Measurements from ENCODE around the gene GPN2. TPM values are rescaled to one million over a fixed set of nuclear protein-coding genes. Genes with fewer than 3 reads are reported as not detected.
A peak's percentile ranks its signal among the peaks of the same experiment; 100 is the strongest.
"Not testable (repeated sequence)": the region's sequence is repeated elsewhere in the genome, so short reads cannot be mapped to it uniquely, and the experiment has no call there.

The GPN2 gene
- total RNA-seq, 1 experiment from 2014 or later: 30.6 TPM

DNA sequence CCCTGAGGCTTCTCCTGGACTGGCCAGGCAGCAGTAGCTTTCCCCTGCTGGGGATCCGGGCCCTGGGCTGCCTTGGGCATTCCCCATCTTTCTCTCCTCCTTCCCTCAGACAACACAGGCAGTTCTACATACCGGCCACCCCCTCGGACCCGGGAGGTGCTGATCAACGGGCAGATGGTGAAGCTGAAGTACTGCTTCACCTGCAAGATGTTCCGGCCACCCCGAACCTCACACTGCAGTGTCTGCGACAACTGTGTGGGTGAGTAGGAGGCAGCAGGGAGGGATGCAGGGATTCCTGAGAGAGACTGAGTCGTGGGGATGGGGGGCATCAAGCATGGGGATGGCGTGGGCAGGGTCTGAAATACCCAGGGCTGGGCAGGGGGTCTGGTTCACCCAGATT lies 41.6 kb downstream of the GPN2 start:
- CTCF ChIA-PET: interaction anchor here (1.2 to 3.5 kb wide), 4 partner anchors 12 to 171 kb away, joined by 5 to 18 read pairs (median 8); no protein-coding TSS in a partner anchor
- POLR2A ChIA-PET (ENCODE audit: unreplicated experiment): interaction anchor here (0.6 to 2.7 kb wide), 4 partner anchors 16 to 164 kb away, joined by 5 to 42 read pairs (median 7); partner anchors contain the start of gene TENT5B
- no peaks in the 10 kb centered on the region; the same call in 1 of the 2 replicates for H3K79me2 ChIP-seq (ENCODE audit: low read depth)
- no peaks in the 10 kb centered on the region for H3K27me3 ChIP-seq (ENCODE audit: insufficient read depth, low read depth)
- peak overlapping the region; percentile 100 for H3K27ac ChIP-seq
- H3K9me2 ChIP-seq (ENCODE audit: insufficient read depth): no peaks in the 10 kb centered on the region
- no TSS peak for BruUV-seq (replicated peaks)
- no peak for DNase-seq
- peaks cover 45% of the 10 kb centered on the region for H3K4me1 ChIP-seq (replicated peaks; ENCODE audit: insufficient read depth)
- no peak overlapping the region for H2AFZ ChIP-seq
- 0 out of 2 replicates have a peak, but pooled peaks cover 4% of the 10 kb centered on the region for H3K36me3 ChIP-seq (ENCODE audit: low read depth)
- H3K9me3 ChIP-seq (ENCODE audit: insufficient read depth, low read depth): no peaks in the 10 kb centered on the region
- peak overlapping the region; percentile 63 for H3K4me2 ChIP-seq
- peaks cover 53% of the 10 kb centered on the region for H3F3A ChIP-seq (ENCODE audit: insufficient read depth, low read depth)
- intact Hi-C loops (cut with micrococcal nuclease; ENCODE audit: unreplicated experiment): loop anchor here (2.0 to 5.0 kb wide), 2 partner anchors 36 to 48 kb away; no protein-coding TSS in a partner anchor
- peak overlapping the region; percentile 0; the same call in 1 of the 2 replicates for H3K4me3 ChIP-seq
- TF ChIP-seq, protein P1, sequence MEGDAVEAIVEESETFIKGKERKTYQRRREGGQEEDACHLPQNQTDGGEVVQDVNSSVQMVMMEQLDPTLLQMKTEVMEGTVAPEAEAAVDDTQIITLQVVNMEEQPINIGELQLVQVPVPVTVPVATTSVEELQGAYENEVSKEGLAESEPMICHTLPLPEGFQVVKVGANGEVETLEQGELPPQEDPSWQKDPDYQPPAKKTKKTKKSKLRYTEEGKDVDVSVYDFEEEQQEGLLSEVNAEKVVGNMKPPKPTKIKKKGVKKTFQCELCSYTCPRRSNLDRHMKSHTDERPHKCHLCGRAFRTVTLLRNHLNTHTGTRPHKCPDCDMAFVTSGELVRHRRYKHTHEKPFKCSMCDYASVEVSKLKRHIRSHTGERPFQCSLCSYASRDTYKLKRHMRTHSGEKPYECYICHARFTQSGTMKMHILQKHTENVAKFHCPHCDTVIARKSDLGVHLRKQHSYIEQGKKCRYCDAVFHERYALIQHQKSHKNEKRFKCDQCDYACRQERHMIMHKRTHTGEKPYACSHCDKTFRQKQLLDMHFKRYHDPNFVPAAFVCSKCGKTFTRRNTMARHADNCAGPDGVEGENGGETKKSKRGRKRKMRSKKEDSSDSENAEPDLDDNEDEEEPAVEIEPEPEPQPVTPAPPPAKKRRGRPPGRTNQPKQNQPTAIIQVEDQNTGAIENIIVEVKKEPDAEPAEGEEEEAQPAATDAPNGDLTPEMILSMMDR (conservative IDR thresholded peaks at IDR 0.05): no peak
- TF ChIP-seq EZH2 (IDR thresholded peaks at IDR 0.05; ENCODE audit: low read depth): no peak
- H4K20me1 ChIP-seq (ENCODE audit: insufficient read depth): no peaks in the 10 kb centered on the region

DNA sequence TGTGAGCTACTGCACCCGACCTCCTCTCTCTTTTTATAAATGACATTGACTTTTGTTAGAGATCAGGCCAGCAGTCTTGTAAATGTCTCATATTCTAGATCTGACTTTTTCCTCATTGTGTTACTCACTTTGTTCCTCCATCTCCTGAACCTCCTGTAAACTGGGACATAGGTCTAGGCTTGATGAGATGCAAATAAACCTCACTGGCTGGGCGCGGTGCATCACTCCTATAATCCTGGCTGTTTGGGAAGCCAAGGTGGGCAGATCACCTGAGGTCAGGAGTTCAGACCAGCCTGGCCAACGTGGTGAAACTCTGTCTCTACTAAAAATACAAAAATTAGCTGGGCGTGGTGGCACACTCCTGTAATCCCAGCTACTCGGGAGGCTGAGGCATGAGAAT lies 42.3 kb downstream of the GPN2 start:
- H4K20me1 ChIP-seq (ENCODE audit: insufficient read depth); H3K36me3 ChIP-seq (ENCODE audit: low read depth); H3K4me3 ChIP-seq; H2AFZ ChIP-seq; H3K27me3 ChIP-seq (ENCODE audit: insufficient read depth, low read depth); H3K9me3 ChIP-seq (ENCODE audit: insufficient read depth, low read depth); H3K9me2 ChIP-seq (ENCODE audit: insufficient read depth); BruUV-seq (replicated peaks); H3K79me2 ChIP-seq (ENCODE audit: low read depth): not testable (repeated sequence)
- H3K4me2 ChIP-seq: peak overlapping the region; percentile 63
- DNase-seq: peak in 1 of 2 experiments; percentile 77
- ChIA-PET CTCF (interaction anchor here (3.5 kb wide), 1 partner anchor 12 kb away, joined by 18 read pairs; no protein-coding TSS in a partner anchor), POLR2A (ENCODE audit: unreplicated experiment) (interaction anchor here (0.6 to 2.7 kb wide), 3 partner anchors 17 to 165 kb away, joined by 4 to 42 read pairs (median 5); partner anchors contain the start of gene TENT5B)
- H3K27ac ChIP-seq: peak overlapping the region; percentile 100
- H3F3A ChIP-seq (ENCODE audit: insufficient read depth, low read depth): peaks cover 51% of the 10 kb centered on the region
- intact Hi-C loops (cut with micrococcal nuclease; ENCODE audit: unreplicated experiment): loop anchor here (2.0 to 5.0 kb wide), 2 partner anchors 36 to 47 kb away; no protein-coding TSS in a partner anchor
- peaks cover 41% of the 10 kb centered on the region for H3K4me1 ChIP-seq (replicated peaks; ENCODE audit: insufficient read depth)

DNA sequence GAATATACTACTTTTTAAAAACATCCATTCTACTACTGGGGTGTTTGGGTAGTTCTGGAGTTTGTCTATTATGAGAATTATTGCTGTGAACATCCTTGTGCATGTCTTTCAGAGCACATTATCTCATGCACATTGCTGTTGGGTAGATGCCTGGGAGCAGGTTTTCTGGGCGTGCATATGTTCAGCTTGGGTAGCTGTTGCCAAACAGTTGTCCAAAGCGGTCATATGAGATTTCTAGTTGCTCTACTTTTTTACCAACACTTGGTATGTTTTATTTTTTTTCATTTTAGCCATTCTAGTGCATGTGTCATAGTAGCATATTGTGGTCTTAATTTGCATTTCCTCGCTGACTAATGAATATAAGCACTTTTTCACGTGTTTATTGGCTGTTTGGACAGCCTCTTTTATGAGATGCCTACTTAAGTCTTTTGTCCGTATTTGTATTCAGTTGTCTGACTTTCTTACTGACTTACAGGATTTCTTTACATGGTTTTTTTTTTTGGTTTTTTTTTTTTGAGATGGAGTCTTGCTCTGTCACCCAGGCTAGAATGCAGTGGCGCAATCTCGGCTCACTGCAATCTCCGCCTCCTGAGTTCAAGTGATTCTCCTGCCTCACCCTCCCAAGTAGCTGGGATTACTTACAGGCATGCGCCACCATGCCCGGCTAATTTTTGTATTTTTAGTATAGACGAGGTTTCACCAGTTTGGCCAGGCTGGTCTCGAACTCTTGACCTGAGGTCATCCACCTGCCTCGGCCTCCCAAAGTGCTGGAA lies 45.5 kb downstream of the GPN2 start:
- Histone ChIP-seq H3K9me3 (ENCODE audit: insufficient read depth, low read depth) (no peaks in the 10 kb centered on the region), H3K4me3 (no peak overlapping the region), H3K36me3 (ENCODE audit: low read depth) (no peaks in the 10 kb centered on the region), H3K4me1 (replicated peaks; ENCODE audit: insufficient read depth) (peaks cover 29% of the 10 kb centered on the region), H3K4me2 (no peak overlapping the region), H3K27me3 (ENCODE audit: insufficient read depth, low read depth) (no peaks in the 10 kb centered on the region), H3K27ac (no peak overlapping the region), H2AFZ (no peak overlapping the region), H3F3A (ENCODE audit: insufficient read depth, low read depth) (peaks cover 29% of the 10 kb centered on the region), H3K9me2 (ENCODE audit: insufficient read depth) (no peaks in the 10 kb centered on the region), H4K20me1 (ENCODE audit: insufficient read depth) (no peaks in the 10 kb centered on the region), H3K79me2 (ENCODE audit: low read depth) (no peaks in the 10 kb centered on the region; the same call in 1 of the 2 replicates)
- no TSS peak for BruUV-seq (replicated peaks)
- ChIA-PET CTCF (no interaction called here), POLR2A (ENCODE audit: unreplicated experiment) (no interaction called here)
- intact Hi-C loops (cut with micrococcal nuclease; ENCODE audit: unreplicated experiment): loop anchor here (5.0 kb wide), 1 partner anchor 32 kb away; no protein-coding TSS in a partner anchor
- no peak for TF ChIP-seq EZH2 (IDR thresholded peaks at IDR 0.05; ENCODE audit: low read depth)
- no peak for DNase-seq

DNA sequence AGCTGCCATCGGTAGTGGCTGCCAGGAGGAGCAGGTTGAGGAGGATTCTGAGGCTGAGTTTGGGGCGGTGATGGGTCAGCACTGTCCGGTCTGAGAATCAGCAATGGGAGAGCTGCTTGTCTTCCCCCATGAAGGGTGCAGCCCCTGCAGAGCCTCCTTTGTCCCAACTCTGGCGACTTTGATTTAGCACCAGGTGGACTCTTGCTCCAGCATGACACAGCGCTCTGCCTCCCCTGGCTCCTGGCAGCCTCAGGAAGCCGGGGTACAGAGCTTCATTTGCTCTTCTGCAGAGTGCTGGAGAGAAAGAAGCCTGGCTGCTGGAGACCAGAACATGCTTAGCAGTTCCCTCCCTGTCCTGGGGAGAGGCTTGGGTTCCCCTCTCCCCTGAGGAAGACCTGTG lies 50.3 kb downstream of the GPN2 start:
- no peaks in the 10 kb centered on the region for H3K9me3 ChIP-seq (ENCODE audit: insufficient read depth, low read depth)
- ChIA-PET CTCF (interaction anchor here (0.6 kb wide), 1 partner anchor 12 kb away, joined by 3 read pairs; no protein-coding TSS in a partner anchor), POLR2A (ENCODE audit: unreplicated experiment) (interaction anchor here (0.6 kb wide), 1 partner anchor 106 kb away, joined by 5 read pairs; no protein-coding TSS in a partner anchor)
- no peaks in the 10 kb centered on the region; the same call in 1 of the 2 replicates for H3K79me2 ChIP-seq (ENCODE audit: low read depth)
- intact Hi-C loops (cut with micrococcal nuclease; ENCODE audit: unreplicated experiment): no loop called here
- BruUV-seq (replicated peaks): no TSS peak
- H4K20me1 ChIP-seq (ENCODE audit: insufficient read depth): no peaks in the 10 kb centered on the region
- TF ChIP-seq, protein P1 (conservative IDR thresholded peaks at IDR 0.05): no peak
- TF ChIP-seq EZH2 (IDR thresholded peaks at IDR 0.05; ENCODE audit: low read depth): no peak
- no peak overlapping the region for H3K4me2 ChIP-seq
- H3K27ac ChIP-seq: no peak overlapping the region
- H3K9me2 ChIP-seq (ENCODE audit: insufficient read depth): no peaks in the 10 kb centered on the region
- no peaks in the 10 kb centered on the region for H3K36me3 ChIP-seq (ENCODE audit: low read depth)
- no peak for DNase-seq
- no peak overlapping the region for H3K4me3 ChIP-seq
- no peaks in the 10 kb centered on the region for H3K27me3 ChIP-seq (ENCODE audit: insufficient read depth, low read depth)
- no peak overlapping the region for H2AFZ ChIP-seq
- peaks cover 5% of the 10 kb centered on the region; the same call in 1 of the 2 replicates for H3F3A ChIP-seq (ENCODE audit: insufficient read depth, low read depth)
- no peaks in the 10 kb centered on the region for H3K4me1 ChIP-seq (replicated peaks; ENCODE audit: insufficient read depth)

Measured in PC-9 (cell line).